H54 (cell line): Measurements from ENCODE around the gene IRF9.

Experiments
- DNase-seq: peaks from one replicate; pipeline ENCODE4 v3.0.0; 2011; ENCODE audit warnings: low spot score, mixed read lengths; ENCODE audit not compliant: insufficient read length
- FAIRE-seq: peaks from 3 replicates; lab custom pipeline; 2011; peaks lifted over from hg19 to GRCh38; lab: Jason Lieb, UNC
- POLR2A ChIP-seq: IDR thresholded peaks from 2 replicates; pipeline ENCODE4 v1.6.1; 2011; ENCODE audit warnings: low read depth, mild to moderate bottlenecking, low read length

Gene IRF9

GRCh38 chr14:24136684-24137528, 24.2 kb upstream of the IRF9 start:
- FAIRE-seq (no peak), DNase-seq (no peak)
- no peak for TF ChIP-seq POLR2A

- TF ChIP-seq POLR2A: no peak; the same call in 1 of the 2 replicates
- no peak for DNase-seq
- FAIRE-seq: no peak
Measured at GRCh38 chr14:24137529-24138395, 23.3 kb upstream of the IRF9 start.

- no peak for TF ChIP-seq POLR2A
- FAIRE-seq (no peak), DNase-seq (no peak)
Measured at GRCh38 chr14:24138396-24139271, 22.4 kb upstream of the IRF9 start.

GRCh38 chr14:24139272-24139934, 21.7 kb upstream of the IRF9 start:
- DNase-seq: no peak
- no peak for TF ChIP-seq POLR2A
- FAIRE-seq: no peak

- DNase-seq: peak; percentile 88
- TF ChIP-seq POLR2A: peak; percentile 69
- peak; percentile 81 for FAIRE-seq
Measured at GRCh38 chr14:24141097-24141880, 19.8 kb upstream of the IRF9 start, which contains the start of gene EMC9. Gene EMC9, minus strand, starts transcription at chr14:24141591. Its CDS starts 287 bp downstream, at chr14:24141304.

- FAIRE-seq: no peak
- DNase-seq: no peak
- no peak for TF ChIP-seq POLR2A
Measured at GRCh38 chr14:24143511-24143910, 17.6 kb upstream of the IRF9 start.

GRCh38 chr14:24144451-24144850, 16.6 kb upstream of the IRF9 start:
- DNase-seq (no peak), FAIRE-seq (no peak)
- TF ChIP-seq POLR2A: no peak

- no peak for FAIRE-seq
- no peak for DNase-seq
- TF ChIP-seq POLR2A: no peak
Measured at GRCh38 chr14:24145219-24145618, 15.8 kb upstream of the IRF9 start.

- no peak for TF ChIP-seq POLR2A
- FAIRE-seq (no peak), DNase-seq (no peak)
Measured at GRCh38 chr14:24145690-24146452, 15.2 kb upstream of the IRF9 start.

- peak; percentile 50; the same call in 1 of the 2 replicates for TF ChIP-seq POLR2A
- FAIRE-seq (peak; percentile 30), DNase-seq (peak; percentile 89)
Measured at GRCh38 chr14:24146453-24146977, 14.6 kb upstream of the IRF9 start, which contains the start of gene PSME2. Gene PSME2, minus strand, starts transcription at chr14:24146610. Its CDS starts 29 bp downstream, at chr14:24146581.
